Activated CD8-positive, alpha-beta memory T cell treated with anti-CD3 and anti-CD28 coated beads, Interleukin-2, amount 50 U/mL, for 1 hour (primary cell): ENCODE results near the gene ZIK1.
A peak's percentile ranks its signal among the peaks of the same experiment; 100 is the strongest.

Source experiments
- DNase-seq: peaks from one replicate; pipeline ENCODE4 v3.0.0-alpha.2; 2020; ENCODE audit errors: extremely low read depth

Gene ZIK1

GRCh38 chr19:57583521-57584416 lies at the start of gene ZIK1:
TSS of gene ZIK1 (plus strand) at chr19:57584145. CDS start at chr19:57584357, 212 bp downstream.
- DNase-seq = peak; percentile 86

GRCh38 chr19:57537953-57538547 lies 45.9 kb upstream of the ZIK1 start:
- DNase-seq = no peak

GRCh38 chr19:57546513-57546912 lies 37.4 kb upstream of the ZIK1 start:
- no peak for DNase-seq

GRCh38 chr19:57552432-57552831 lies 31.5 kb upstream of the ZIK1 start:
- DNase-seq = no peak

- DNase-seq = no peak
These were observed 26.3 kb upstream of the ZIK1 start for GRCh38 chr19:57557659-57558058.

- no peak for DNase-seq
These were observed 25.4 kb upstream of the ZIK1 start for GRCh38 chr19:57558525-57558924.

- no peak for DNase-seq
These were observed 24.9 kb upstream of the ZIK1 start for GRCh38 chr19:57559008-57559403.

- peak; percentile 64 for DNase-seq
These were observed 24.4 kb upstream of the ZIK1 start, which contains the start of gene ZNF550 for GRCh38 chr19:57559404-57560025. TSS of gene ZNF550 (minus strand) at chr19:57559863. CDS start at chr19:57559682, 181 bp downstream.

GRCh38 chr19:57560049-57560491 lies 23.9 kb upstream of the ZIK1 start:
- DNase-seq = no peak

- no peak for DNase-seq
These were observed 20.4 kb upstream of the ZIK1 start for GRCh38 chr19:57563547-57563946.

GRCh38 chr19:57566396-57567265 lies 17.3 kb upstream of the ZIK1 start:
- no peak for DNase-seq

- no peak for DNase-seq
These were observed 13.2 kb upstream of the ZIK1 start for GRCh38 chr19:57570707-57571106.

GRCh38 chr19:57572415-57572947 lies 11.5 kb upstream of the ZIK1 start:
- DNase-seq = no peak

GRCh38 chr19:57576661-57577060 lies 7.3 kb upstream of the ZIK1 start:
- no peak for DNase-seq

- peak; percentile 97 for DNase-seq
These were observed 5.3 kb upstream of the ZIK1 start, which contains the start of gene ZNF416 for GRCh38 chr19:57578487-57579205. TSS of gene ZNF416 (minus strand) at chr19:57578911. CDS start at chr19:57578704, 207 bp downstream.

- no peak for DNase-seq
These were observed 833 bp upstream of the ZIK1 start for GRCh38 chr19:57583104-57583520.

GRCh38 chr19:57587529-57587928 lies 3.6 kb downstream of the ZIK1 start:
- no peak for DNase-seq

- DNase-seq = no peak
These were observed 15.4 kb downstream of the ZIK1 start for GRCh38 chr19:57599377-57599760.

- DNase-seq = peak; percentile 53
These were observed 15.9 kb downstream of the ZIK1 start, which contains the start of gene ZNF530 for GRCh38 chr19:57599761-57600383. TSS of gene ZNF530 (plus strand) at chr19:57599885. CDS start at chr19:57604346, 4,461 bp downstream.

- DNase-seq = no peak
These were observed 23.0 kb downstream of the ZIK1 start for GRCh38 chr19:57606931-57607330.
